Urinary bladder (tissue), 4 donors: ENCODE measurements around the gene AMMECR1. TPM values are rescaled to one million over a fixed set of nuclear protein-coding genes. Genes with fewer than 3 reads are reported as not detected.
A peak's percentile ranks its signal among the peaks of the same experiment; 100 is the strongest.
"Not testable (repeated sequence)": the region's sequence is repeated elsewhere in the genome, so short reads cannot be mapped to it uniquely, and the experiment has no call there.

ENCODE experiments used
- DNase-seq: peaks from one replicate; pipeline ENCODE4 v3.0.0-alpha.2; 2015; ENCODE audit errors: extremely low spot score
- H3K27ac ChIP-seq: one replicate; pipeline ENCODE4 v1.5.1; 2013; ENCODE audit warnings: low read depth, mild to moderate bottlenecking, moderate library complexity
- H3K36me3 ChIP-seq: one replicate; pipeline ENCODE4 v1.6.1; 2013; ENCODE audit warnings: mild to moderate bottlenecking, moderate library complexity; ENCODE audit not compliant: insufficient read depth
- H3K4me1 ChIP-seq: one replicate; pipeline ENCODE4 v1.6.1; 2013; ENCODE audit warnings: mild to moderate bottlenecking, moderate library complexity; ENCODE audit not compliant: insufficient read depth
- H3K4me3 ChIP-seq: one replicate; pipeline ENCODE4 v1.5.1; 2013; ENCODE audit warnings: low read depth, low read length
- WGBS: extraction: QIAGEN DNeasy Blood & Tissue Kit; methylation state at CpG from one replicate; pipeline ENCODE4 v1.1.7; 2013; 5-methylcytosine and 5-hydroxymethylcytosine counted together
- polyA plus RNA-seq: library from polyadenylated mRNA; stranded (reverse); fragments of 200-250 nt; gene quantifications from one replicate; pipeline ENCODE4 v1.2.3, GENCODE V29; 2013
- small RNA-seq: library from RNA; depleted of rRNA; stranded (forward); fragments of <200 nt; gene quantifications from one replicate; pipeline ENCODE3, GENCODE V24; 2014
- total RNA-seq: library from RNA; depleted of rRNA; stranded (reverse); fragments of >200 nt; gene quantifications from one replicate; pipeline ENCODE4 v1.2.3, GENCODE V29; 2014
- donor health status: healthy with polysubstance abuse.
- donor health status: healthy.

AMMECR1 gene
- total and polyA plus RNA-seq, 2 donors: 3.6 to 14.1 TPM

GRCh38 chrX:110156167-110156754 lies 161.6 kb downstream of the AMMECR1 start:
- Histone ChIP-seq H3K4me3 (no peak overlapping the region), H3K4me1 (no peaks in the 10 kb centered on the region), H3K36me3 (peaks cover 2% of the 10 kb centered on the region), H3K27ac (no peak overlapping the region)
- no peak for DNase-seq
- 92% methylated on average over 6 of the region's 6 CpGs for whole genome bisulfite sequencing

DNA sequence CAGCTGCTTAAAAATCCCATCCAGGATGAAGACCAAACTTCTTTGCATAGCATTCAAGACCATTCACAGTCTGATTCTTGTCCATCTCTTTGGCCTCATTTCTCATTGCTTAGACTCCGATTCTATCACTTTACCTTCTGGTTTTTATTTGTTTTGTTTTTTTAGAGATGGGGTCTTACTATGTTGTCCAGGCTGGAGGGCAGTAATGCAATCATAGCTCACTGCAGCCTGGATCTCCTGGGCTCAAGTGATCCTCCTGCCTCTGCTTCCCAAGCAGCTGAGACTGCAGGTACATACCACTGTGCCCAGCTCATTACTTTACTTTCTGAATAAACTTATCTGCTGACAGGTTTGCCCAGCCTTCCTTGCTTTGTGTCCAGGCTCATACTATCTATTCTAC lies 162.1 kb downstream of the AMMECR1 start:
- no peak overlapping the region for H3K27ac ChIP-seq
- H3K4me3 ChIP-seq: no peak overlapping the region
- H3K4me1 ChIP-seq: no peaks in the 10 kb centered on the region
- WGBS: 89% methylated on average over 1 of the region's 1 CpG
- DNase-seq: no peak
- peaks cover 2% of the 10 kb centered on the region for H3K36me3 ChIP-seq

DNA sequence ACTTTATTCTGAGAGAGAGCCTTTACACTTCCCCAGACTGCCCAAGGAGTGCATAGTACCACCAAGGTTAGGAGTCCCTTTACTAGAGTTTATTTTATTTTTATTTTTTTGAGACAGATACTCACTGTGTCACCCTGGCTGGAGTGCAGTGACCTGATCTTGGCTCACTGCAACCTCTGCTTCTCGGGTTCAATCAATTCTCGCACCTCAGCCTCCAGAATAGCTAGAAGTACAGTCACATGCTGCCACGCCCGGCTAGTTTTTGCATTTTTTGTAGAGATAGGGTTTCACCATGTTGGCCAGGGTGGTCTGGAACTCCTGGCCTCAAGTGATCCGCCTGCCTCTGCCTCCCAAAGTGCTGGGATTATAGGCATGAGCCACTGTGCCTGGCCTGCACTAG lies 163.6 kb downstream of the AMMECR1 start:
- H3K36me3 ChIP-seq, H3K4me1 ChIP-seq, DNase-seq, H3K4me3 ChIP-seq, H3K27ac ChIP-seq: not testable (repeated sequence)
- WGBS: 94% methylated on average over 5 of the region's 5 CpGs

GRCh38 chrX:110153896-110154295 lies 164.0 kb downstream of the AMMECR1 start:
- Histone ChIP-seq H3K4me3 (no peak overlapping the region), H3K27ac (no peak overlapping the region), H3K36me3 (peaks cover 2% of the 10 kb centered on the region), H3K4me1 (no peaks in the 10 kb centered on the region)
- 85% methylated on average over 2 of the region's 2 CpGs for WGBS
- no peak for DNase-seq

- DNase-seq: no peak
- H3K4me1 ChIP-seq: no peaks in the 10 kb centered on the region
- peaks cover 2% of the 10 kb centered on the region for H3K36me3 ChIP-seq
- no peak overlapping the region for H3K4me3 ChIP-seq
- WGBS: 95% methylated on average over 2 of the region's 2 CpGs
- H3K27ac ChIP-seq: no peak overlapping the region
Measured at GRCh38 chrX:110153244-110153643, 164.6 kb downstream of the AMMECR1 start.

- no peak overlapping the region for H3K27ac ChIP-seq
- DNase-seq: no peak
- H3K4me1 ChIP-seq: no peaks in the 10 kb centered on the region
- no peak overlapping the region for H3K4me3 ChIP-seq
- H3K36me3 ChIP-seq: no peaks in the 10 kb centered on the region
- WGBS: 20% methylated on average over 2 of the region's 2 CpGs
Measured at GRCh38 chrX:110146521-110146920, 171.4 kb downstream of the AMMECR1 start.

DNA sequence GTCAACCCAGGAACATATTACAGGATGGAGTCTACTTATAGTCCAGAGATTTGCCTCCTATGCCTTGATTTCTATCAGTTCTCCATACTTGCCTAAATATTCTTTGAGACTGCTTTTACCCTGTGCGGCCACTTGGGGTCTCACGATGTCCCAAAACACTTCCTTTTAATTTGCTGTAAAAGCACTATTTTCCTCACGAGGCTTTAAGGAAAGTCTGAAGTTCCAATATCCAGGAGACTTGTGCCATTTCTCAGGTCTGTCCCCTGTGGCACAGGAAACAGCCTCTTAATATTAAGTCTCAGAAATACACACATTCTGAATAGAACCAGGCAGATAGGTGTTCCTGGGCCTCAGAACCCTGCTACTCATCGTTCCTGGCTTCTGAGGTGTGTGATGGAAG lies 172.0 kb downstream of the AMMECR1 start:
- WGBS: 32% methylated on average over 4 of the region's 4 CpGs
- no peaks in the 10 kb centered on the region for H3K4me1 ChIP-seq
- no peak overlapping the region for H3K4me3 ChIP-seq
- no peak for DNase-seq
- no peaks in the 10 kb centered on the region for H3K36me3 ChIP-seq
- no peak overlapping the region for H3K27ac ChIP-seq

- DNase-seq: no peak
- Histone ChIP-seq H3K36me3 (no peaks in the 10 kb centered on the region), H3K27ac (no peak overlapping the region), H3K4me3 (no peak overlapping the region), H3K4me1 (no peaks in the 10 kb centered on the region)
Measured at GRCh38 chrX:110145311-110145710, 172.6 kb downstream of the AMMECR1 start.

Small RNA genes within 50 kb of the gene (small RNA-seq; reads per million reads assigned to genes)
- gene GNG5P2 (not detected), gene SNORD96B (0.83 reads per million, percentile 69 among the genes with 10 or more reads in this experiment)

Other genes starting within 250 kb of the AMMECR1 start
- gene RTL9, start 40.8 kb upstream of the AMMECR1 start, total RNA-seq: 0.48 TPM
- gene RTL9, start 40.8 kb upstream of the AMMECR1 start, polyA plus RNA-seq: 0.10 TPM